A549 (cell line): ENCODE results near the gene ZNF48. TPM values are rescaled to one million over a fixed set of nuclear protein-coding genes. Genes with fewer than 3 reads are reported as not detected.

Source experiments
- ATAC-seq, 2 experiments: fragments of 200-7000 bp in 1 of 2; fragments of >200 bp in 1 of 2; cut with Nextera tagmentation in 1 of 2; cut with Tn5 transposase in 1 of 2; 3 replicates each; pipeline versions ENCODE4 v1.8.0 to v1.9.1; 2018 to 2020; ENCODE audit warnings: mild to moderate bottlenecking in 1 of 2, moderate library complexity in 1 of 2
- CTCF ChIA-PET: fragments of 300-600 bp; sonication (Branson Sonifier 250); formaldehyde crosslinking; extraction: SDS; loops from one replicate; lab custom pipeline; 2021; ENCODE audit warnings: antibody characterized with exemption, inconsistent platforms; lab: Yijun Ruan, JAX
- POLR2A ChIA-PET: fragments of 350-600 bp; formaldehyde crosslinking; extraction: SDS; loops from one replicate; lab custom pipeline; 2021; ENCODE audit warnings: antibody characterized with exemption, inconsistent platforms; lab: Yijun Ruan, JAX
- DNase-seq, 2 experiments: peaks; one replicate each; pipeline versions ENCODE4 v3.0.0 to v3.0.0-alpha.2; 2011 to 2016; ENCODE audit warnings: low read depth in 1 of 2, low spot score in 1 of 2
- FAIRE-seq: peaks from 2 replicates; lab custom pipeline; 2011; peaks lifted over from hg19 to GRCh38; lab: Jason Lieb, UNC
- H3K27ac ChIP-seq, 2 experiments: fragments of >200 bp; sonication (Bioruptor Twin); formaldehyde crosslinking; 3 replicates each; pipeline ENCODE4 v1.5.1; 2016 to 2017
- H3K4me1 ChIP-seq: fragments of >200 bp; sonication (Bioruptor Twin); formaldehyde crosslinking; 3 replicates; pipeline ENCODE4 v1.6.1; 2016
- H3K4me2 ChIP-seq: fragments of >200 bp; sonication (Bioruptor Twin); formaldehyde crosslinking; 3 replicates; pipeline ENCODE4 v1.6.1; 2016
- H3K4me3 ChIP-seq: fragments of >200 bp; sonication (Bioruptor Twin); formaldehyde crosslinking; 3 replicates; pipeline ENCODE4 v1.5.1; 2016
- H3K9me3 ChIP-seq: fragments of >200 bp; sonication (Bioruptor Twin); formaldehyde crosslinking; 3 replicates; pipeline ENCODE4 v1.6.1; 2016
- ATOH8 ChIP-seq: fragments of 250-450 bp; sonication (Bioruptor Pico); IDR thresholded peaks from 2 replicates; pipeline ENCODE4 v1.5.0; 2020; ENCODE audit warnings: low read depth, mild to moderate bottlenecking, moderate library complexity
- BHLHE40 ChIP-seq: IDR thresholded peaks from 2 replicates; pipeline ENCODE4 v1.6.1; 2012; ENCODE audit warnings: low read depth, low read length, inconsistent platforms
- CBX2 ChIP-seq: fragments of 200-600 bp; sonication (generic); IDR thresholded peaks from 2 replicates; pipeline ENCODE4 v1.6.1; 2016; ENCODE audit warnings: low read depth, mild to moderate bottlenecking, borderline replicate concordance
- CHD2 ChIP-seq: fragments of 150-350 bp; IDR thresholded peaks from 2 replicates; pipeline ENCODE4 v1.6.1; 2014; ENCODE audit warnings: low read length; ENCODE audit not compliant: partially characterized antibody
- CTCF ChIP-seq: fragments of >200 bp; sonication (Bioruptor Twin); formaldehyde crosslinking; IDR thresholded peaks from 3 replicates; pipeline ENCODE4 v1.5.1; 2016
- EP300 ChIP-seq, 2 experiments: fragments of >200 bp; sonication (Bioruptor Twin); formaldehyde crosslinking; IDR thresholded peaks; 2 replicates in 1 of 2; 3 replicates in 1 of 2; pipeline ENCODE4 v1.6.1; 2016 to 2017
- FOSL2 ChIP-seq, 2 experiments: fragments of 450-650 bp in 1 of 2; fragments of >200 bp in 1 of 2; sonication (Bioruptor Twin) in 1 of 2; formaldehyde crosslinking; IDR thresholded peaks; 2 replicates each; pipeline versions ENCODE4 v1.5.0 to v1.6.1; 2016 to 2020; ENCODE audit warnings: mild to moderate bottlenecking in 1 of 2, moderate library complexity in 1 of 2
- FOXS1 ChIP-seq: fragments of 250-450 bp; sonication (Bioruptor Pico); IDR thresholded peaks from 2 replicates; pipeline ENCODE4 v1.5.0; 2020; ENCODE audit warnings: mild to moderate bottlenecking, moderate library complexity
- HES2 ChIP-seq: fragments of >200 bp; sonication (Bioruptor Twin); formaldehyde crosslinking; IDR thresholded peaks from 2 replicates; pipeline ENCODE4 v1.6.1; 2016
- KDM1A ChIP-seq: fragments of 200-600 bp; sonication (generic); IDR thresholded peaks from 2 replicates; pipeline ENCODE4 v1.6.1; 2016; ENCODE audit warnings: low read depth, mild to moderate bottlenecking
- MAX ChIP-seq: IDR thresholded peaks from 2 replicates; pipeline ENCODE4 v1.6.1; 2012
- MAZ ChIP-seq: fragments of 150-350 bp; IDR thresholded peaks from 2 replicates; pipeline ENCODE4 v1.6.1; 2014; ENCODE audit warnings: antibody characterized with exemption, low read depth, low read length, borderline replicate concordance
- PHF8 ChIP-seq: fragments of 200-600 bp; sonication (generic); IDR thresholded peaks from 2 replicates; pipeline ENCODE4 v1.6.1; 2016; ENCODE audit warnings: low read depth, mild to moderate bottlenecking, antibody characterized with exemption, moderate library complexity, borderline replicate concordance
- RCOR1 ChIP-seq: fragments of 150-350 bp; IDR thresholded peaks from 2 replicates; pipeline ENCODE4 v1.6.1; 2014; ENCODE audit warnings: antibody characterized with exemption, low read length, low read depth
- RNF2 ChIP-seq: fragments of 200-600 bp; sonication (generic); IDR thresholded peaks from 2 replicates; pipeline ENCODE4 v1.6.1; 2016; ENCODE audit warnings: low read depth, mild to moderate bottlenecking, antibody characterized with exemption, moderate library complexity, borderline replicate concordance
- TP53 ChIP-seq: fragments of 250-450 bp; sonication (Bioruptor Pico); IDR thresholded peaks from 2 replicates; pipeline ENCODE4 v1.5.0; 2021; ENCODE audit warnings: mild to moderate bottlenecking, moderate library complexity
- ZFP36 ChIP-seq: fragments of 450-650 bp; IDR thresholded peaks from 2 replicates; pipeline ENCODE4 v1.6.1; 2014; ENCODE audit warnings: borderline replicate concordance; ENCODE audit not compliant: partially characterized antibody
- WGBS: methylation state at CpG from one replicate; pipeline ENCODE4 v1.1.6; 2017; ENCODE audit errors: missing lambda C conversion rate; 5-methylcytosine and 5-hydroxymethylcytosine counted together
- polyA plus RNA-seq, 4 experiments: library from polyadenylated mRNA; depleted of rRNA in 3 of 4; stranded (reverse); fragments of >200 nt; fragmentation: RNase III in 1 of 4; extraction: RNeasy Plus Mini Kit Qiagen cat#74134 plus additional on column Dnase treatment in 1 of 4; gene quantifications; 2 replicates in 3 of 4; 3 replicates in 1 of 4; pipeline ENCODE4 v1.2.3, GENCODE V29; 2011 to 2017
- TF ChIP-seq, protein P1 (sequence below): IDR thresholded peaks from 2 replicates; pipeline ENCODE4 v1.6.1; 2012; ENCODE audit warnings: low read depth, borderline replicate concordance
- TF ChIP-seq, protein P2 (sequence below): fragments of 250-450 bp; sonication (Bioruptor Pico); IDR thresholded peaks from 2 replicates; pipeline ENCODE4 v1.5.0; 2021; ENCODE audit warnings: mild to moderate bottlenecking, moderate library complexity, borderline replicate concordance

Gene ZNF48
- polyA plus RNA-seq, 2 of the 4 experiments (the other 2 are of a cell fraction): 9.3 to 10.4 TPM

- POLR2A ChIA-PET: interaction anchor here (1.2 to 2.0 kb wide), 3 partner anchors 14 to 286 kb away, joined by 3 to 11 read pairs (median 8); partner anchors contain the start of gene ZNF48
- Histone ChIP-seq H3K27ac (peak overlapping the region in 1 of 2 experiments; percentile 65; a peak in 2 of 6 replicates), H3K9me3 (no peaks in the 10 kb centered on the region), H3K4me3 (no peak overlapping the region)
- no peak for FAIRE-seq
- WGBS: 65% methylated on average over 6 of the region's 6 CpGs
- no peak for DNase-seq
- TF ChIP-seq EP300 (IDR thresholded peaks at IDR 0.05): no peak
- no peak for TF ChIP-seq CHD2
- no peak for TF ChIP-seq CBX2
- TF ChIP-seq, protein P1, sequence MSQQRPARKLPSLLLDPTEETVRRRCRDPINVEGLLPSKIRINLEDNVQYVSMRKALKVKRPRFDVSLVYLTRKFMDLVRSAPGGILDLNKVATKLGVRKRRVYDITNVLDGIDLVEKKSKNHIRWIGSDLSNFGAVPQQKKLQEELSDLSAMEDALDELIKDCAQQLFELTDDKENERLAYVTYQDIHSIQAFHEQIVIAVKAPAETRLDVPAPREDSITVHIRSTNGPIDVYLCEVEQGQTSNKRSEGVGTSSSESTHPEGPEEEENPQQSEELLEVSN: no peak
- no peak for TF ChIP-seq MAX
- TF ChIP-seq, protein P2, sequence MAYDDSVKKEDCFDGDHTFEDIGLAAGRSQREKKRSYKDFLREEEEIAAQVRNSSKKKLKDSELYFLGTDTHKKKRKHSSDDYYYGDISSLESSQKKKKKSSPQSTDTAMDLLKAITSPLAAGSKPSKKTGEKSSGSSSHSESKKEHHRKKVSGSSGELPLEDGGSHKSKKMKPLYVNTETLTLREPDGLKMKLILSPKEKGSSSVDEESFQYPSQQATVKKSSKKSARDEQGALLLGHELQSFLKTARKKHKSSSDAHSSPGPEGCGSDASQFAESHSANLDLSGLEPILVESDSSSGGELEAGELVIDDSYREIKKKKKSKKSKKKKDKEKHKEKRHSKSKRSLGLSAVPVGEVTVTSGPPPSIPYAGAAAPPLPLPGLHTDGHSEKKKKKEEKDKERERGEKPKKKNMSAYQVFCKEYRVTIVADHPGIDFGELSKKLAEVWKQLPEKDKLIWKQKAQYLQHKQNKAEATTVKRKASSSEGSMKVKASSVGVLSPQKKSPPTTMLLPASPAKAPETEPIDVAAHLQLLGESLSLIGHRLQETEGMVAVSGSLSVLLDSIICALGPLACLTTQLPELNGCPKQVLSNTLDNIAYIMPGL (CRISPR knock-in tag): no peak
- no peak for TF ChIP-seq MAZ
- no peak for TF ChIP-seq TP53 (CRISPR knock-in tag)
- TF ChIP-seq FOXS1 (CRISPR knock-in tag): no peak
- no peak for TF ChIP-seq RCOR1
- TF ChIP-seq ZFP36: no peak
- no peak for TF ChIP-seq BHLHE40
- no peak for TF ChIP-seq KDM1A
- TF ChIP-seq PHF8: no peak
- TF ChIP-seq CTCF: no peak
- TF ChIP-seq HES2: no peak
- TF ChIP-seq FOSL2 (IDR thresholded peaks at IDR 0.05): no peak
- no peak for TF ChIP-seq FOSL2 (CRISPR knock-in tag; IDR thresholded peaks at IDR 0.05)
- TF ChIP-seq, all 56 proteins: peak for 0
- CTCF ChIA-PET: interaction anchor here (1.0 to 1.9 kb wide), 9 partner anchors 14 to 39 kb away, joined by 3 to 10 read pairs (median 4); partner anchors contain the start of gene ZNF48
- no peak overlapping the region for H3K4me2 ChIP-seq
- no peak for ATAC-seq
- peaks cover 24% of the 10 kb centered on the region for H3K4me1 ChIP-seq
Observed at GRCh38 chr16:30372038-30372712, 23.0 kb upstream of the ZNF48 start.

DNA sequence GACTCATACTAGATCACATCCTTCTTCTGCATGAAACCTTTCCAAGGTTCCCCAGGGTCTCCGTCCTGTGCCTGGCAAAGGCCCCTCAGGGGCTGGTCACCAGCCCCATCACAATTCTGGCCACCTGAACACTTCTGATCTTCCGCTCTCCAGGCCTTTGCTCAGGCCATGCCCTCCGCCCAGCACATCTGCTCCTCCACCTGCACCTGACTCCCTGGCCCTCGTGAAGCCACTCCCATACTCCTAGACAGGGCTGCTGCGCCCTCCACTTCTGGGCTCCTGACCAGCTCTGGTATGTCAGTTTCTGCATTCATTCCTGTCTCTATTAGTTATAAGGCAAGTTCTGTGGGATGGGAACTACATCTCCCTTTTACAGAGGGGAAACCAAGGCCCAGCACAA, 22.5 kb upstream of the ZNF48 start:
- CTCF ChIA-PET: interaction anchor here (1.3 to 1.5 kb wide), 3 partner anchors 14 to 37 kb away, joined by 3 to 4 read pairs (median 3); no protein-coding TSS in a partner anchor
- Histone ChIP-seq H3K27ac (no peak overlapping the region; a peak in 1 of 6 replicates), H3K4me2 (no peak overlapping the region), H3K4me1 (peaks cover 22% of the 10 kb centered on the region), H3K4me3 (no peak overlapping the region), H3K9me3 (no peaks in the 10 kb centered on the region)
- POLR2A ChIA-PET: no interaction called here
- DNase-seq (no peak), ATAC-seq (no peak), FAIRE-seq (no peak)
- 89% methylated on average over 5 of the region's 5 CpGs for WGBS
- TF ChIP-seq RCOR1: no peak
- TF ChIP-seq RNF2: no peak
- no peak for TF ChIP-seq ATOH8 (CRISPR knock-in tag)
